HG03060 (cell line): ENCODE measurements around the gene PRKAG3.
"Not testable (repeated sequence)": the region's sequence is repeated elsewhere in the genome, so short reads cannot be mapped to it uniquely, and the experiment has no call there.

Experiments used
- ATAC-seq: cut with Tn5 transposase; IDR thresholded peaks from one replicate; pipeline ENCODE4 v1.9.1; 2021; ENCODE audit warnings: low read depth, moderate number of reproducible peaks; ENCODE audit not compliant: unreplicated experiment

The PRKAG3 gene

DNA sequence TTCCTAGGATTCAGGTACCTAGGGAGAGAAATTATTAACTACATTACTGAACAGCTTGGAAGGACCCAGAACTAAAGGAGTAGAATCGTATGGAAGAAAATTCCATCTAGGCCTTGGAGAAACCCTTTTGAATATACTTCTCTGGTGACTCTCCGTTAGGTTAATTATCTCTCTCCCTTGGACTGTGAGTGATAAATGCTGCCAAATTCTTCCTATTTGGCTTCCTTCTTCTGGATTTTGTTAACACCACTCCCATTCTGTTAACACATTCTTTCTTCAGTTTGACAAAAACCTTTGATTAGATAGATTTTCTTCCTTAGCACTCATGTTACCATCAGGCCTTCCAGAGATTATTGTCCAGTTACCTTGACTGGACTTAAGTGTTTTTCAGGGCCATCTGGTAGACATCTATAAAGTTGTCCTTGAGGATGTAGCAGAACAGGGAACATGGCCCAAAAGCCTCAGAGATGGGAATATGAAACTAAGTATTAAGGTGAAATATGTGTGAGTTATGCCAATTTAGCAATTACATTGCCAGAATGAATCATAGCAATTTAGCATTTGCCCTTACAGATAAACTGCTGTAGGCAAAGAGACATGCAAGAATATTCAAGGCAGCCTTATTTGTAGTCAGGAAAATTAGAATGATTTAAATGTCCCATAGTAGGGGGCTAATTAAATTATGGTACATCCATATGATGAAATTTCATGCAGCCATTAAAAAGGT is 42.9 kb downstream of the PRKAG3 start:
- ATAC-seq, result no peak

DNA sequence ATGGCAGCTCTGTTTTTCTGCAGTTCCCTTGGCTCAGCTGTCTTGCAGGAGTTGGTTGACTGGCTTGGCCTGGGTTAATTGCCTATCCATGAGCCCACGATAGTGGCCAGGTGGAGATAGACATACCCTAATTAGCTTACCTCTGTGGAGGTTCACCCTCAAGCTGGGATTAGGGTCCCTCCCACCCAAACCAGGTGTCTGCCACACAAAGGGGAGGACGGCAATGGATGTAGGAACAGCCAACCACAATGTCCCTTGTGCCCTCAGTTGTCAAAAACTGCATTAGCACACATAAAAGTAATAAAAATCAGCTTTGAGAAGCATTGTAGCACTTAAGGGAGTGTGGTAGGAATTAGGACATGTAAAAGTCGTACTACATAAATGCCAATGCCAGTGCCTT is 45.5 kb downstream of the PRKAG3 start:
- ATAC-seq, result no peak

DNA sequence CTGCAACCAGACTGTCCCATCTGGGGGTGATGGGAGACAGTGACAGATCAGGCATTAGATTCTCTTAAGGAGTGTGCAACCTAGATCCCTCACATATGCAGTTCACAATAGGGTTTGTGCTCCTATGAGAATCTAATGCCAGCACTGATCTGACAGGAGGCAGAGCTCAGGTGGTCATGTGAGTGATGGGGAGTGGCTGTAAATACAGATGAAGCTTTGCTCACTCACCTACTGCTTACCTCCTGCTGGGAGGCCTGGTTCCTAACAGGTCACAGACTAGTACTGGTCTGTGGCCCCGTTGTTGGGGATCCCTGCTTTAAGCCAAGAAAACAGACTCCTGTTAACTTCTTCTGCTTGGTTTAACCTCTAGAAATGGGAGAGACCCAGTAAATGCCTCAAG is 46.5 kb downstream of the PRKAG3 start:
- ATAC-seq, result no peak

DNA sequence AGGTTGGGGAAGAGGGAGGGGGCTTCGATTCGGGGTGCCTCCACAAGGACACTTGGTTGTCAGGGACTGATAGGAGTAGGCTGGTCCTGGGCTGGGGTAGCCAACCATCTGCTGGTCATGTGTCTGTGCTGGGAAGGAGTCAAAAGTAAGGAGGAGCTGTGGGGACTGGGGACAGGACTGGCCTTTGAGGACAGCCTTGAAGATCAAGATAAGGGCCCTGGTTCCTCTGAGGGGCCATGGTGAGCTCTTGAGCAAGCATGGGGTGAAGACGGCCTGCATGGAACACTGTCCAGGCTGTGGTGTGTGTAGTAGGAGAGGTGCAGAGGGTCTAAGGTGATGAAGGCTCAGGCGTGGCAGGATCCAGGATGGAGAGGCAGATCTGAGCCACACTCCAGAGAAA is 47.9 kb downstream of the PRKAG3 start:
- ATAC-seq, result no peak

DNA sequence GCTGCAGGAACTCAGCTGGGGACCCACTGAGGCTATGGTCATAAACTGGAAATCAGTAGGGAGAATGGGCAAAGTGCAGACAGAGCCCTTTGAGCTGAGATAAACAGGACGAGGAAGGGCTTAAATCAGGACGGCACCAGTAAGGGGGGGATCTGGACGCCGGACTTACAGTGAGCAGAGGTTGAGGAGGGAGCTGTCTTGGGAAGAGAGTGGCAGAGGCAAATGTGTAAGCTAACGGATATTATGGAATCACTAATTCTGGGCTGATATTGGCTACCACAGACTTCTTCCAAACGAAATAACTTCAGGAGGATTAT is 49.1 kb downstream of the PRKAG3 start:
- ATAC-seq, result no peak

- no peak for ATAC-seq
Observed at GRCh38 chr2:218781691-218782527, 49.7 kb downstream of the PRKAG3 start, which contains the start of gene CYP27A1. Gene CYP27A1 (plus strand): TSS chr2:218782147. CDS start chr2:218782183, 36 bp downstream.

DNA sequence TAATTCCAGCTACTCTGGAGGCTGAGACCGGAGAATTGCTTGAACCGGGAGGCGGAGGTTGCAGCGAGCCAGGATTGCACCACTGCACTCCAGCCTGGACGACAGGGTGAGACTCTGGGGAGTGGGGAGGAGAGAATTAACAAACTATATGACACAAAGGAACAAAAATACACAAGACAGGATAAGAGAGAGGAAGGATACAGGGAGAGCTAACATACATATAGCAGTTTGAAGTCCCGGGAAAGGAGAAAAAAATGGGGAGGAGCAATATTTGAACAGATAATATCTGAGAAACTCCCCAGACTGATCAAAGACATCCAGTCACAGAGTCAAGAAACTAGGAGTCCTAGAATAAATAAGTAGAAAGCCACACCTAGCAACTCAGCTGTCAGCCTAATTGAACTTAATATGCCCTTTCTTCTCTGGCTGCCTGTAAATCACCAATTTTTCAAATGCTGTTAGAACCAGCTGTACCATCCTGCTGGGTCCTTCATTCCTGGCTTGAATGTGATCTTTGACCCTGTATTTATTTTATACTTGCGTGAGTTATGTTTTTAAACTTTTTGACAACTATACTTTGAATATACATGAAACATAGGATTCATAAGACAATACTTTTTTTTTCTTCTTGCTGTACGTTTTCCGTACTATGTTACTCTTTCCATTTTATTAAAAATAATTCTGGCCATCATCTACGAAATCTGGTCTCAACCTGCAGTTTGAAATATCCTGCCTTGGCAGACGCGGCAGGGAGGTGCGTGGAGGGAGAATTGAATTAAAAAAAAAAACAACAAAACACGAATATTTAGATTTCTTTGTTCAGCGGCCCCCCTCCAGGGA is 50.5 kb downstream of the PRKAG3 start:
- no peak for ATAC-seq

DNA sequence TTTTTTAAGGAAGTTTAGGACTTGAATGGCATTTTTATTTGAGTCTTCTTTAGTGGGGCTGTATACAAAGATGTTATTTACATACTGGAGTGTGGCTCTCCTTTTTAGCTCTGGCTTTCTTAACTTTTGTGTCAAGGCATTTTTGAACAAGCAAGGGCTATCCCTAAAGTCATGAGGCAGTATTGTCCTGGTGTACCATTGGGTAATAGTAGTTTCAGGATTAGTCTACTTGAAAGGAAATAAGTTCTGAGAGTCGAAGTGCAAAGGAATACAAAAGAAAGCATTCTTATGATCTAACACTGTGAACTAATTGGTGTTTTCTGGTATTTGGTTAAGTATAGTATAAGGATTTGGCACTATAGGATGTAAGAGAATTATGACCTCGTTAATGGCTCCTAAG is 51.6 kb downstream of the PRKAG3 start:
- ATAC-seq, result no peak

GRCh38 chr2:218777276-218777990 is 54.2 kb downstream of the PRKAG3 start:
- no peak for ATAC-seq

GRCh38 chr2:218776488-218776887 is 55.1 kb downstream of the PRKAG3 start:
- no peak for ATAC-seq

DNA sequence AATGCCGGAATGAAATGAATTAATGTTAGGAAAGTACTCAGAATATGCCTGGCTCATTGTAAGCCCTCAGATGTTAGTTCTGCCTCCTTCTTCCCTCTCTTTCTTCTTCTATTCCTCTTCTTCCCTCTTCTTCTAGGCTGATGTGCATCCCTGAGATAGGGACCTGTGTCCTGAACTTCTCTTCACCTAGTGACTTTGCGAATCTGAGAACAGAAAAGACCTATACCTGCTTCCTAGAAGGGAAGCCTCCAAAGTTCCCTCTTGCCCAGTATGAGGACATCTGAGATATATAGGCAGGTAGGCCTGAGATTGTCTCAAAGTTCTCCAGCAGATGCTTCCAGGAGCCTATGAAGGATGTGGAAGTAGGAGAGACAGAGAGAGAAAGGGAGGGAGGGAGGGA is 57.7 kb downstream of the PRKAG3 start:
- no peak for ATAC-seq

DNA sequence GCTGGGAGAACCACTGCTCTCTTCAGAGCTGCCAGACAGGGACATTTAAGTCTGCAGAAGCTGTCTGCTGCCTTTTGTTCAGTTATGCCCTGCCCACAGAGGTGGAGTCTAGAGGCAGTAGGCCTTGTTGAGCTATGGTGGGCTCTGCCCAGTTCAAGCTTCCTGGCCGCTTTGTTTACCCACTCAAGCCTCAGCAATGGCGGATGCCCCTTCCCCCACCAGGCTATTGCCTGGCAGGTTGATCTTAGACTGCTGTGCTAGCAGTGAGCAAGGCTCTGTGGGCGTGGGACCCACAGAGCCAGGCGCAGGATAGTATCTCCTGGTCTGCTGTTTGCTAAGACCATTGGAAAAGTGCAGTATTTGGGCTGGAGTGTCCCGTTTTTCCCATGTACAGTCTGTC is 58.8 kb downstream of the PRKAG3 start:
- ATAC-seq, result not testable (repeated sequence)
